Fibroblast of lung (primary cell): ENCODE measurements around the gene HAPLN1. TPM values are rescaled to one million over a fixed set of nuclear protein-coding genes. Genes with fewer than 3 reads are reported as not detected.

Source experiments
- DNase-seq, 2 donors: peaks; one replicate each; pipeline versions ENCODE4 v3.0.0 to v3.0.0-alpha.2; 2010; ENCODE audit warnings: low read depth in 2 of 2
- H2AFZ ChIP-seq: 2 replicates; pipeline ENCODE4 v1.5.1; 2012; ENCODE audit warnings: low read length, control low read depth, inconsistent platforms
- H3K27ac ChIP-seq: 2 replicates; pipeline ENCODE4 v1.5.1; 2011; ENCODE audit warnings: low read length, control low read depth; ENCODE audit not compliant: insufficient read depth
- H3K27me3 ChIP-seq: 2 replicates; pipeline ENCODE4 v1.5.1; 2011; ENCODE audit warnings: mild to moderate bottlenecking, low read length; ENCODE audit not compliant: control insufficient read depth, insufficient read depth
- H3K36me3 ChIP-seq: 2 replicates; pipeline ENCODE4 v1.5.1; 2011; ENCODE audit warnings: low read length; ENCODE audit not compliant: control insufficient read depth, insufficient read depth
- H3K4me1 ChIP-seq: 2 replicates; pipeline ENCODE4 v1.5.1; 2011; ENCODE audit warnings: low read length; ENCODE audit not compliant: control insufficient read depth, insufficient read depth; ENCODE audit errors: extremely low read depth
- H3K4me2 ChIP-seq: 2 replicates; pipeline ENCODE4 v1.5.1; 2011; ENCODE audit warnings: low read length, control low read depth; ENCODE audit not compliant: insufficient read depth; ENCODE audit errors: extremely low read depth
- H3K4me3 ChIP-seq, 4 experiments: fragments of 200-600 bp in 1 of 4; sonication (generic) in 1 of 4; replicated peaks in 1 of 4; 2 replicates each; pipeline ENCODE4 v1.5.1; 2011 to 2016; ENCODE audit warnings: low read length in 4 of 4, low read depth in 3 of 4, mild to moderate bottlenecking in 3 of 4, control low read depth in 2 of 4, inconsistent platforms in 1 of 4, mixed read lengths in 1 of 4; ENCODE audit not compliant: insufficient read depth in 1 of 4; ENCODE audit errors: control extremely low read depth in 1 of 4
- H3K79me2 ChIP-seq: 2 replicates; pipeline ENCODE4 v1.5.1; 2012; ENCODE audit warnings: mild to moderate bottlenecking, low read length, inconsistent platforms; ENCODE audit not compliant: control insufficient read depth, insufficient read depth
- H3K9ac ChIP-seq: 2 replicates; pipeline ENCODE4 v1.5.1; 2011; ENCODE audit warnings: mild to moderate bottlenecking, low read length, control low read depth; ENCODE audit not compliant: insufficient read depth
- H3K9me3 ChIP-seq: 2 replicates; pipeline ENCODE4 v1.5.1; 2012; ENCODE audit warnings: low read depth, low read length; ENCODE audit not compliant: control insufficient read depth, insufficient read depth
- H4K20me1 ChIP-seq: 2 replicates; pipeline ENCODE4 v1.5.1; 2011; ENCODE audit warnings: low read length; ENCODE audit not compliant: control insufficient read depth, insufficient read depth; ENCODE audit errors: extremely low read depth
- EZH2 ChIP-seq: IDR thresholded peaks from 2 replicates; pipeline ENCODE4 v1.5.1; 2012; ENCODE audit warnings: low read length, control low read depth, mild to moderate bottlenecking; ENCODE audit errors: missing control alignments
- polyA plus RNA-seq, 2 donors: library from polyadenylated mRNA; depleted of rRNA in 1 of 2; stranded (reverse) in 1 of 2; unstranded in 1 of 2; fragments of >200 nt; gene quantifications; 2 replicates each; pipeline ENCODE4 v1.2.1, GENCODE V29; 2011 to 2012; ENCODE audit warnings: missing spikeins in 1 of 2
- total RNA-seq: library from RNA; depleted of rRNA; stranded (reverse); fragments of >200 nt; gene quantifications from 2 replicates; pipeline ENCODE4 v1.2.1, GENCODE V29; 2014
- TF ChIP-seq, protein P1 (sequence below), 2 donors: IDR thresholded peaks in 1 of 2; conservative IDR thresholded peaks in 1 of 2; 1 replicate in 1 of 2; 2 replicates in 1 of 2; pipeline ENCODE4 v1.5.1; 2011 to 2012; ENCODE audit warnings: low read length in 2 of 2, control low read depth in 1 of 2, inconsistent platforms in 1 of 2, low read depth in 1 of 2, mild to moderate bottlenecking in 1 of 2

Gene HAPLN1
- total and polyA plus RNA-seq, 2 donors (not counting 1 experiment from before 2014, with no cell fraction given) = 0.17 to 7.7 TPM

DNA sequence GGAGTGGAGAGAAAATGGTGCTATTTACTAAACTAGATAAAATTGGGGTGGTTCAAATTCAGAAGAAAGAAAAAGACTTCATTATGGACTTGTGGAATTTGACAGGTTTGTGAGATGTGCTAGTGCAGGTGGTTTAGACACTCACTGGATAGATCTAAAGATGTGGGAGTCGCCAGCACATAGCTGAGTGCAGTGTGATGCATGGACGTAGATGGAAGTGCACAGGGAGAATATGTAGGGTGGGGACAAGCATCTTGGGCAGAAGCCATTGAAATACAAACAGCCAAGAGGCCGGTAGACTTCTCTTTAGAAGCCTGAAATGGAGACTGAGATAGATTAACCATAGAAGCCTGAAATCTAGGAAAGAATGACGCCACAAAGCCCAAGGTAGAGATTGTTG is 10.7 kb downstream of the HAPLN1 start:
- Histone ChIP-seq H3K27ac (no peak overlapping the region), H3K79me2 (no peaks in the 10 kb centered on the region), H3K4me3 (no peak overlapping the region), H2AFZ (no peak overlapping the region), H3K4me2 (no peak overlapping the region), H3K36me3 (no peaks in the 10 kb centered on the region), H3K9ac (no peak overlapping the region), H4K20me1 (no peaks in the 10 kb centered on the region), H3K4me1 (no peaks in the 10 kb centered on the region), H3K27me3 (no peaks in the 10 kb centered on the region), H3K9me3 (no peaks in the 10 kb centered on the region)
- no peak for DNase-seq
- TF ChIP-seq EZH2 = no peak
- TF ChIP-seq, protein P1, sequence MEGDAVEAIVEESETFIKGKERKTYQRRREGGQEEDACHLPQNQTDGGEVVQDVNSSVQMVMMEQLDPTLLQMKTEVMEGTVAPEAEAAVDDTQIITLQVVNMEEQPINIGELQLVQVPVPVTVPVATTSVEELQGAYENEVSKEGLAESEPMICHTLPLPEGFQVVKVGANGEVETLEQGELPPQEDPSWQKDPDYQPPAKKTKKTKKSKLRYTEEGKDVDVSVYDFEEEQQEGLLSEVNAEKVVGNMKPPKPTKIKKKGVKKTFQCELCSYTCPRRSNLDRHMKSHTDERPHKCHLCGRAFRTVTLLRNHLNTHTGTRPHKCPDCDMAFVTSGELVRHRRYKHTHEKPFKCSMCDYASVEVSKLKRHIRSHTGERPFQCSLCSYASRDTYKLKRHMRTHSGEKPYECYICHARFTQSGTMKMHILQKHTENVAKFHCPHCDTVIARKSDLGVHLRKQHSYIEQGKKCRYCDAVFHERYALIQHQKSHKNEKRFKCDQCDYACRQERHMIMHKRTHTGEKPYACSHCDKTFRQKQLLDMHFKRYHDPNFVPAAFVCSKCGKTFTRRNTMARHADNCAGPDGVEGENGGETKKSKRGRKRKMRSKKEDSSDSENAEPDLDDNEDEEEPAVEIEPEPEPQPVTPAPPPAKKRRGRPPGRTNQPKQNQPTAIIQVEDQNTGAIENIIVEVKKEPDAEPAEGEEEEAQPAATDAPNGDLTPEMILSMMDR (conservative IDR thresholded peaks at IDR 0.05 in 1 of 2, IDR thresholded peaks at IDR 0.05 in 1 of 2; ENCODE audit: low read depth in 1 of 2, low read length in 2 of 2) = no peak

DNA sequence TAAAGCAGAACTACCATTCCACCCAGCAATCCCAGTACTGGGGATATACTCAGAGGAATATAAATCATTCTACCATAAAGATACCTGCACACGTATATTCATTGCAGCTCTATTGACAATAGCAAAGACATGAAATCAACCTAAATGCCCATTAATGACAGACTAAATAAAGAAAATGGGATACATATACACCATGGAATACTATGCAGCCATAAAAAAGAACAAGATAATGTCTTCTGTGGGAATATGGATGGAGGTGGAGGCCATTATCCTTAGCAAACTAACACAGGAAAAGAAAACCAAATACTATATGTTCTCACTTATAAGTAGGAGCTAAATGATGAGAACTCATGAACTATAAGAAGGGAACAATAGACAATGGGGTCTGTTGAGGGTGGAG is 12.5 kb downstream of the HAPLN1 start:
- no peak for DNase-seq
- H2AFZ ChIP-seq = no peak overlapping the region
- no peak overlapping the region for H3K4me2 ChIP-seq
- H3K4me3 ChIP-seq = no peak overlapping the region
- H3K4me1 ChIP-seq = no peaks in the 10 kb centered on the region
- H3K36me3 ChIP-seq = no peaks in the 10 kb centered on the region
- no peak overlapping the region for H3K9ac ChIP-seq
- H4K20me1 ChIP-seq = no peaks in the 10 kb centered on the region
- H3K79me2 ChIP-seq = no peaks in the 10 kb centered on the region
- no peak overlapping the region for H3K27ac ChIP-seq
- H3K9me3 ChIP-seq = no peaks in the 10 kb centered on the region
- no peaks in the 10 kb centered on the region for H3K27me3 ChIP-seq
- TF ChIP-seq, protein P1 (conservative IDR thresholded peaks at IDR 0.05 in 1 of 2, IDR thresholded peaks at IDR 0.05 in 1 of 2; ENCODE audit: low read depth in 1 of 2, low read length in 2 of 2) = no peak
- no peak for TF ChIP-seq EZH2

DNA sequence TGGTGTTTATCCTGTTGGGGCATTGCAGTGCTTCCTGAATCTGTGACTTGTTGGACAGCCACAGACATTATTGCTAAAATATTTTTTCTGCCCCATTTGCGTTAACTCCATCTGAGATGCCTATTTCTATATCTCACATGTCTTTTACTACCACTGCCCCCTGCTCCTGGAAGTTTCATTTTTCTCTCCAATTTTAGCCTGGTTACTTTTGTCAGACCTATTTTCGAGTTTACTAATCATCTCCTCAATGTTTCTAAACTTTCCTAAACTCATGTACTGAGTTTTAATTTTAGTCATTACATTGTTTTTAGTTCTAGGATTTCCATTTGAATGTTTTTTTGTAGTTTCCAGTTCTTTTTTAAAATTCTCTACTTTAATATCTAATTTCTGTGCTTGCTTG is 17.6 kb downstream of the HAPLN1 start:
- H3K9me3 ChIP-seq = no peaks in the 10 kb centered on the region
- H3K4me3 ChIP-seq = no peak overlapping the region
- H3K4me1 ChIP-seq = no peaks in the 10 kb centered on the region
- no peaks in the 10 kb centered on the region for H3K79me2 ChIP-seq
- no peak overlapping the region for H3K9ac ChIP-seq
- no peak overlapping the region for H2AFZ ChIP-seq
- no peak overlapping the region for H3K4me2 ChIP-seq
- TF ChIP-seq, protein P1 (conservative IDR thresholded peaks at IDR 0.05 in 1 of 2, IDR thresholded peaks at IDR 0.05 in 1 of 2; ENCODE audit: low read depth in 1 of 2, low read length in 2 of 2) = no peak
- no peak for TF ChIP-seq EZH2
- H4K20me1 ChIP-seq = no peaks in the 10 kb centered on the region
- H3K27me3 ChIP-seq = no peaks in the 10 kb centered on the region
- DNase-seq = no peak
- no peak overlapping the region for H3K27ac ChIP-seq
- H3K36me3 ChIP-seq = no peaks in the 10 kb centered on the region
